GM19193 (cell line): Measurements from ENCODE around the gene AGMO.

ENCODE experiments used
- POLR2A ChIP-seq: IDR thresholded peaks from 4 replicates; pipeline ENCODE4 v1.6.1; 2011; ENCODE audit not compliant: insufficient read depth, insufficient read length; ENCODE audit errors: extremely low read depth

The AGMO gene

GRCh38 chr7:15571301-15571878 lies 9.6 kb upstream of the AGMO start:
- TF ChIP-seq POLR2A, result no peak

DNA sequence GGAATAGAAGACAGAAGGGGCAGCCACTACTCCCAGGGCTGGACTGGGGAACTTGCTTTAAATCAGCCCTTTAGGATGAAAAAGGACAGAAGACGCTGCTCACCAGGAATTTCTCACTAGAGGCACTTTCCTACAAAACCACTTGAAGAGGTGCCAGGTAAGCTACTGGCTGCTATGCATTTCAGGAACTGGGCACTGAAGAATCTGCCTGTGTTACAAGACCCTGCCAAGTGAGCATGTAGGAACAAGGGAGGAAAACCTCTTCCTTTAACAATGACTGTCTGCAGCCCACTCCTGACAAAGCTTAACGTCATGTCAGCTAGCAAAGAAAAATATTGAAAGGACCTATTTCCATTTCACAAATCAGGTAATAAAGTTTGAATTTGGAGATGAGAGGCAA lies 5.8 kb upstream of the AGMO start:
- TF ChIP-seq POLR2A, result no peak

DNA sequence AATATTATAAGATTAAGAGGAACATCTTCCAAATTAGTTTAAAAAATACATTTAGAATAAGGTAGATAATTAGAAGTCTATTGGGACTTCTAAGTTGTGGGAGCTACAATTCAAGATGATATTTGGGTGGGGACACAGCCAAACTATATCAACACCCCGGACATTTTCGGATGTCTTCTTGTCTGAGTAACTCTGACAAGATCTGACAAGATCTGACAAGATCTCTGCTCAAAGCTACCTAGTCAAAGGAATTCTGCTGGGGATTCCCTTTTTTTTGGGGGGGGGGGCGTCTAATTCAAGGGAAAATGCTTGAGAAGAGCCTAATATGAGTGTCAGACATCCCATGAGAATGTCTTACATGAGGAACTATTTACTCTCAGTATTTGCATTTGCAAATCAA lies 5.2 kb upstream of the AGMO start:
- no peak for TF ChIP-seq POLR2A

GRCh38 chr7:15566476-15566875 lies 4.7 kb upstream of the AGMO start:
- TF ChIP-seq POLR2A, result no peak

DNA sequence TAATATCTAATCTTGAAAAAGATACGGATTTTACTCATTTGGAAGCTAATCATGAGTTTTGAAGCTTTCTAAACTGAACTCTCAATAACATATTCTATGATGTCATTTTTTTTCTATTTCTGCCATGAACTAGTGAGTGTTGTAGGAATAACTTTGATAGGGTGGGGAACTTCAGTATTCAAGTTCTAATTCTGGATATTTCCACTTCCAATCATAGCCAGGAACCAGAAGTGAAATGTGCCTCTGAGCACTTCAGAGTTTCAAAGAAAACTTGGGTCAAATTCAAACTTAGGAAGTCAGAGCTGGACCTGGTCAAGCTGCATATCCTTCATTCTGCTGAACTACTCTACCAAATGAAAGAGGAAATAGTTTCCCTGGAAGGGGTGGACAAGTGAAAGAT lies 847 bp downstream of the AGMO start:
- TF ChIP-seq POLR2A, result no peak

DNA sequence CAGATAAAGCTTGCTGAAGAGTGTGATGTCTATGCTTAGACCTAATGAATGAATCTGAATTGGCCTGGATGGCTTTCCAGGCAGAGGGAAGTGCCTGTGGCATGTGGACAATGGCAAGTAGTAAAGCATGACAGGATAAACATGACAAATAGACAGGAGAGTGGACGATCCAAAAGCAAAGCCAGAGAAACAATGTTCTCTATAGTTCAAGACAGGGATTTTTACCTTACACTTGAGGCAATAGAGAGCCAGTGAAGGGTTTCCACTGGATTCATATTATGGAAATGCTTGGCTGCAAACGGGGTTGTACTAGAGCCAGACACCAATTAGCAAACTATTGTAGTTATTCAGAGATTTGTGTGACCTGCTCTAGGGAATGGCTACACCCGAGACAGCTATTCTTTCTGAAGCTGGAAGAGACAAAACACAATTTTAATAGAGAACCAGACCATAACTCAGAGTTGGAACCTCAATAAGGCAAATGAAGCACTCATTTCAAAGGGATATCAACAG lies 2.3 kb downstream of the AGMO start:
- no peak for TF ChIP-seq POLR2A

DNA sequence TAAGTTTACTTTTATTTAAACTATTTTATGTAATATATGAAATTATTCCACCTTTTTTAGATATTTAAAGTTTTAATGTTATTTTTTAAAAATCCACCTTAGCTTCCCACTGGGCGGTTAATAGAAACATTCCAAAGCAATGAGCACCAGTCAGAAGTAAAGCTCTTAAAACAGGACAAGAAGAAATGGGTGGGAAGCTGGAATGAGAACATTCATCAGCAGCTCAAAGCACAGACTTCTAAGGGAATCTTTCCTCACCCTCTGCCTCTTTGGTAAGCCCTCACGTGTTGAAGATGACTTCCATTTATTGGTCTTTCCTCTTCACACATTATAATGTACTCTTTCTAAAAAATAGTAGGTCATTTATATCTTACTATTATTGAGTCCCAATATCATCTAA lies 3.1 kb downstream of the AGMO start:
- TF ChIP-seq POLR2A, result no peak

- TF ChIP-seq POLR2A, result no peak
Observed at GRCh38 chr7:15557686-15558085, 4.1 kb downstream of the AGMO start.

DNA sequence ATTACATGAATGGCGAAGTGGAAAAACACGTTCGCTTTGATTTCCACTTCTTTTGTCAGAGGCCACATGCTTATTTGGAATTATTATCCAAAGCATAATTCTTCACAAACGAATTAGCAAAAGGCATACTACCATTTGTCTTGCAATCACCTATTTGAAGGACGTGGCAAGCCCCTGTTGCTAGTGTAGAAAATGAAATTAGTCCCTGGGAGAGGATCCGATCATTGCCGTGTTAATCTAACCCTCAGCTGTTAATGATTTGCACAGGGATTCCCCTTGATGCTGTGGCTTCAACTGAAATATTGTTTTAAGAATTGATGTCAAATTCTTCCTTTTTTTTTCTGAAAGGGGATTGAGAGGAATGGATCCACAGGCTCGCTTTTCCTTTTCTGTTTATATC lies 4.6 kb downstream of the AGMO start:
- TF ChIP-seq POLR2A, result no peak

- TF ChIP-seq POLR2A, result no peak
Observed at GRCh38 chr7:15556339-15557105, 5.3 kb downstream of the AGMO start.

DNA sequence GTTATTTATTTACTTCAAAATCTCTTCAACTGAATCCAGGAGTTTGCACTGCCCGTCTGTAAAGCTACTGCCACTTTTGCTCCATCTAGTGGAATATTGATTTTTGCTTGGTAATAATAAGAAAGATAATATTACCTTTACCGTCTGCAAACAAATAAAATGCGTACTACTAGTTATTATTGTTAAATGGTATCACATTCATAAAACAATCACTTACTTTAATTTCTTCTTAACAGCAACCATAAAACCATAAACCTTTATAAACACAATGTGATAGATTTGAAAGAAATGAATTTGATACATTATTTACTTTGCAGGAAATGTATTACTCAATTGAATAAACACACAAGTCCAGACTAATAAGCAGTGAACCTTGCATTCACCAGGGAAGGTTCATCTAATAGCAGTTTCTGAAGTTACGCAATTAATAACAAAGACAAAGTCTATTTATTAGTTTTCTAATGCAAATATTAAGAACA lies 6.4 kb downstream of the AGMO start:
- TF ChIP-seq POLR2A, result no peak

DNA sequence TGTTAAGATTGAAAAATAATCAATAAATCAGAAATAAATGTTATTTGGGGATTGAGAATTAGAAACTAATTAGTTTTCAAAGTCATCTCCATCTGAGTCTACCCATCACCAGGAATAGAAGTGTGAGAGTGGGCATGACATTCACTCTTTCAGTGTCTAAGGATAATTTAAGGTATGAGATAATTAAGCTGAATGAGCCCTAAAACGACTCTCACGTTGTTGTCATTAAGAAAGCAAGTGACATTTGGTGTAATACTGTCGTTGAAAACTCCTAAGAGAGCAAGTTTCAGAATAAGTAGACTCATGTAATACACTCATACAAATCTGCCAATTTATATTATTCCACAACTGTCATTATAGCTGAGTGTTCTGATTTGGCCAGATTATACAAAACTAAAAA lies 7.1 kb downstream of the AGMO start:
- no peak for TF ChIP-seq POLR2A

DNA sequence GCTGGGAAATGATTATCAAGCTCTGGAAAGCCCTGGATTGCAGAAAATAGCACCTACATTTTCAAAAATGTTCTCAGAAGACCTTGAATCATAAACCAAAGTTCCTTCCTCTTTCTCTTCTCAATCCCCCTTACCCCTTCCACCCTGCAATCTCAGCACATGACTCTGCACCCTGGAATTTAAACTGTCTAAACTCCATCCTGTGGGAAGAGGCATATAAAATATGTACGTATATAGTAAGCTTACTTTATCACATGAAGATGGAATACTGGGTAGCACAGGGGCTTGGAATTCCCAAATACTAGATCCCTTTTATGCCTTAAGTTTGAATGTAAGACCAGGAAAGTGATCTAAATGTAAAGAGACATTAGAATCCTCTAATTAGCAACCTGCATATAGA lies 7.7 kb downstream of the AGMO start:
- no peak for TF ChIP-seq POLR2A

GRCh38 chr7:15546272-15546792 lies 15.5 kb downstream of the AGMO start:
- no peak for TF ChIP-seq POLR2A

GRCh38 chr7:15544050-15544449 lies 17.8 kb downstream of the AGMO start:
- TF ChIP-seq POLR2A, result no peak

GRCh38 chr7:15543256-15543655 lies 18.6 kb downstream of the AGMO start:
- no peak for TF ChIP-seq POLR2A
